ENCODE data around the gene DARS1. TPM values are rescaled to one million over a fixed set of nuclear protein-coding genes. Genes with fewer than 3 reads are reported as not detected.

Gene DARS1
- total RNA-seq, 1 donor = 98.2 TPM

DNA sequence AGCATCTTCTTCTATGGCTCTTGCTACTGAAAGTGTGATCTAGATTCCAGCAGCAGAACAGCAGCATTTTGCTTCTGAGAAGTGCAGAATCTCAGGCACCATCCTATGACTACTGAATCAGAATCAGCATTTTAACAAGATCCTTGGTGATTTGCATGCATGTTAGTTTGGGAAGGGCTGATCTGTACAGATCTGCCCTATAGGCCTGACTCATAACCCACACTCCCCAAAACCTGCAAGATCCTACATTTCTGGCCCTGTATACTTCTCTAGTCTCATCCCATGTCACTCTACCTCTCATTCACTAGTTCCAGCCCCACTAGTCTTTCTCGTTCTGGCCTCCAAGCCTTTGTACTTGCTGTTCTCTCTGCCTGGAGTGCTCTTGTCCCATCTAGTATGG lies 15.7 kb upstream of the DARS1 start:
- TF ChIP-seq, protein P1, sequence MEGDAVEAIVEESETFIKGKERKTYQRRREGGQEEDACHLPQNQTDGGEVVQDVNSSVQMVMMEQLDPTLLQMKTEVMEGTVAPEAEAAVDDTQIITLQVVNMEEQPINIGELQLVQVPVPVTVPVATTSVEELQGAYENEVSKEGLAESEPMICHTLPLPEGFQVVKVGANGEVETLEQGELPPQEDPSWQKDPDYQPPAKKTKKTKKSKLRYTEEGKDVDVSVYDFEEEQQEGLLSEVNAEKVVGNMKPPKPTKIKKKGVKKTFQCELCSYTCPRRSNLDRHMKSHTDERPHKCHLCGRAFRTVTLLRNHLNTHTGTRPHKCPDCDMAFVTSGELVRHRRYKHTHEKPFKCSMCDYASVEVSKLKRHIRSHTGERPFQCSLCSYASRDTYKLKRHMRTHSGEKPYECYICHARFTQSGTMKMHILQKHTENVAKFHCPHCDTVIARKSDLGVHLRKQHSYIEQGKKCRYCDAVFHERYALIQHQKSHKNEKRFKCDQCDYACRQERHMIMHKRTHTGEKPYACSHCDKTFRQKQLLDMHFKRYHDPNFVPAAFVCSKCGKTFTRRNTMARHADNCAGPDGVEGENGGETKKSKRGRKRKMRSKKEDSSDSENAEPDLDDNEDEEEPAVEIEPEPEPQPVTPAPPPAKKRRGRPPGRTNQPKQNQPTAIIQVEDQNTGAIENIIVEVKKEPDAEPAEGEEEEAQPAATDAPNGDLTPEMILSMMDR (IDR thresholded peaks at IDR 0.05; ENCODE audit: insufficient read depth, low read length) = no peak
- no peak overlapping the region for H3K4me3 ChIP-seq (ENCODE audit: low read depth, low read length)
- no peak for DNase-seq (ENCODE audit: low read depth)

DNA sequence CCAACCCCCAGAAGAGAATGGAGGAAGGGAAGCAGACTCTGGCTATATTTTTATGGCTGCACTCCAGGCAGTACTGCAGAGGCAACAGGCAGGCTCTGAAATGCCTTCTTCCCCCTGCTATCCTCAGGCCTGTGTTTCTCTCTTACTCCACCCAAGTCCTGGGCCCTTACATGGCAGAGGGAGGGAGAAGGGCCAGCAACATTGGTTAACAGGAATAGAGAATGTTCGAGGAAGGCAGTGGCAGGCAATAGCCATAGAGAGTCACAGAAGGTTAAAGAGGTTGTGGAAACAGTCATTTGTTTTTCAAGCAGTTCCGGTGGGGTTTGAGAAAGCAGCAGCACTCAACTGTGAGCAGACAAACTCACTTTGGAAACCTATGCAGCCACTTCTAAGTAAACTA lies 15.1 kb upstream of the DARS1 start:
- H3K4me3 ChIP-seq (ENCODE audit: low read depth, low read length) = no peak overlapping the region
- DNase-seq (ENCODE audit: low read depth) = no peak

DNA sequence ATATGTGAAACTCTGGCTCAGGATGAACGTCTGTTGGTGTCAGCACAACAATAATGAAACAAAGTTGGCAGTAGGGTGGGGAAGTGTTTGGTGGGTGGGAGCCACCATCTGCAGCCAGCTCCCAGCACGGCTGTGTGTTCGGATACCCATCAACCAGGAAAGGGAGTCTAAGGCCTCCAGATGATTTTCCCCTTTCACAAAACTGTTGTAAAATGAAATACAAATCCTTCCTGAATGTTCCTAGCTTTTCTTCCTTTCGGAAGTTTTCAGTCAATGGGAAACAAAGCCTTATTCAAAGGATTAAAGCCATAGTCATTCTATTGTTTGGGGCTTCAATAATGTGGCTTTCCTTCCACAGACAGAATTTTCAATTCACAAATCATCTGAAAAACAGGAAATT lies 14.5 kb upstream of the DARS1 start:
- no peak overlapping the region for H3K4me3 ChIP-seq (ENCODE audit: low read depth, low read length)
- no peak for DNase-seq (ENCODE audit: low read depth)
- TF ChIP-seq, protein P1 (IDR thresholded peaks at IDR 0.05; ENCODE audit: insufficient read depth, low read length) = no peak

More for the DNA sequence above, 15.1 kb upstream of the DARS1 start:
- TF ChIP-seq, protein P1 (IDR thresholded peaks at IDR 0.05; ENCODE audit: insufficient read depth, low read length) = no peak

DNA sequence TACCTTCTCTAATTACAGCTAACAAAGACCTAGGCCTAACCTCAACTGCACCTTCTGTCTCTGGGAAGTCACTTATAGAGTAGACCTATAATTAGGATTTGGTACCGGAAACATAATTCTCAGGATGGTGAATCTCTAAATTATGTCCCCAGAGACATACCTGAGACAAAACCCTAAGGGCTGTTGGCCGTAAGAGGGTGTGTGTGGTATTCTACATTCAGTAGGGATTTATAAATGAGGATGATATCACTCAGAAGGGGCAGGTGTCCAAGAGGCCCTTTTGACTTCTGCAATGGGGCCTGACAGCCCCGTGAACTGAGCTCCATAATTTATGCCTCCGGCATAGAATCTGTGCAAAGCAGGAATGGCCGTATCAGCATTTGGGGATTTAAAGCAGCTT lies 13.5 kb upstream of the DARS1 start:
- DNase-seq (ENCODE audit: low read depth) = no peak
- TF ChIP-seq, protein P1 (IDR thresholded peaks at IDR 0.05; ENCODE audit: insufficient read depth, low read length) = no peak
- H3K4me3 ChIP-seq (ENCODE audit: low read depth, low read length) = no peak overlapping the region

DNA sequence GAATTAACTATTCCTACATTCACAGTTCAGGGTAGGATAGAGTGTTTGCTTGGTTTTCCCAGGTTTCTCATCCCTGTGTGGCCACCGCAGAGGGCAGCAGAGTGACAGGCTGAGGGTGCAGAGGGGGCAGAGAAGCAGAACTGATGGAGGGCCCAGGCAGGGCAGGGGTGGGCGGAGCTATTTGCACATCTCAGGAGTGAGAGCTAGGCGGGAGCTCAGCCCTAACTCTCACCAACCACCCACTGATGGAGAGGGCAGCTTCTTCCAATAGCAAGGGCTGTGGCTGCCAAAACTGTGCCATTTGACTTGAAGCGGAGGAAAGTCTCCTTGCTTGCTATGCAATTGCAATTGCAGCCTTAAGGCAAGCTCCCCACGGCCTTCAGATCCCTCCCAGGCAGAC lies 12.0 kb upstream of the DARS1 start:
- no peak overlapping the region for H3K4me3 ChIP-seq (ENCODE audit: low read depth, low read length)
- TF ChIP-seq, protein P1 (IDR thresholded peaks at IDR 0.05; ENCODE audit: insufficient read depth, low read length) = no peak
- DNase-seq (ENCODE audit: low read depth) = no peak

DNA sequence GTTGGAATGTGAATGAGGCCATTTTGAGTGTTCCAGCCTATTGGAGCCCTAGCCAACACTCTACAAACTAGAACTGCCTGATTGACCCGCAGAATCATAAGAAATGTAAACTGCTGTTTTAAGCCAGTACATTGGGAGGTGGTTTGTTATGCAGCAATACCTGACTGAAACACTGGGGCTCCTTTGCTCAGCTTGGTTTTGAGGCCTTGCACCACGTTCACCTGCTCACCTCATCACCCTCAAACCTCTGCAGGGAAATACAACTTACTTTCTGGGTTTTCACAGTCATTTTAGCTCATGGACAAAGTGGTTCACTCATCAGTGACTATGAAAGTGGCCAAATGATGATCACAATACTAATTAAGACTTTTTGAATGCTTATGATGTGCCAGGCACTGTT lies 10.9 kb upstream of the DARS1 start:
- H3K4me3 ChIP-seq (ENCODE audit: low read depth, low read length) = no peak overlapping the region
- DNase-seq (ENCODE audit: low read depth) = no peak
- TF ChIP-seq, protein P1 (IDR thresholded peaks at IDR 0.05; ENCODE audit: insufficient read depth, low read length) = no peak

DNA sequence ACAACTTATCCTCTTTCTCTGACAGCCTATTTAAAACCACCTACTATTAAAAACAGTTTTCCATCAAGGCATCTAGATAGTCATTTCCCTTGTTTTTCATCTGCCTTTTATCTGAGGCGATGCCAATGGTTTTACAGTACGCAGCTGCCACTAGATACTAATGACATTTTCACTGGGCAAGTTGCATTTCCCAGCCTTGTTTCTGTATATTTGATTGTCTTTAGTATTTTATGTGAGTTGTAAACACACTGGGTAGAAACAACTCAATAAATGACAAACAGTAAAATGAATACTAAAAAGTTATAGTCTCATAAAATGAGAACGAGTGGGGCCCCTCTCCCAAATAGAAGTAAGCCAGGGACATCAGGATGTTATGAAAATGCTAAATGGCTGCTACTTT lies 8.9 kb upstream of the DARS1 start:
- DNase-seq (ENCODE audit: low read depth) = no peak
- no peak overlapping the region for H3K4me3 ChIP-seq (ENCODE audit: low read depth, low read length)
- TF ChIP-seq, protein P1 (IDR thresholded peaks at IDR 0.05; ENCODE audit: insufficient read depth, low read length) = no peak

Data from fibroblast of the aortic adventitia (primary cell).